A549 (cell line): ENCODE data around the gene CACNA1I.

Experiments
- EHMT2 ChIP-seq: fragments of 200-600 bp; sonication (generic); IDR thresholded peaks from 2 replicates; pipeline ENCODE4 v1.6.1; 2016; ENCODE audit warnings: antibody characterized with exemption, low read depth, mild to moderate bottlenecking, moderate library complexity
- POLR2A ChIP-seq: IDR thresholded peaks from 2 replicates; pipeline ENCODE4 v1.6.1; 2012; ENCODE audit warnings: mild to moderate bottlenecking, low read length

DNA sequence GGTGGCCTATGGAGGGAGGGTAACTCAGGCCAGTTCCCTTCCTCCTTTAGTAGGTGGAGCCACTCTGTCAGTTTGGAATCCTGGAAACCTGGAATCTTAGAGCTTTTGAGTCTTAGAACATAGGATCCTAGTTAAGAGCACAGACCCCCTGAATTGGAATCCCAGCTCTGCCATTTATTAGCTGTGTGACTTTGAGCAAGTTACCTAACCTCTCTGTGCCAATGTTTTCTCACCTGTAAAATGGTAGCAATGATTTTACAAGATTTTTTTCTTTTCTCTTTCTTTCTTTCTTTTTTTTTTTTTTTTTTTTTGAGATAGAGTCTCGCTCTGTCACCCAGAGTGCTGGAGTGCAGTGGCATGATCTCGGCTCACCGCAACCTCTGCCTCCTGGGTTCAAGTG is 17.1 kb upstream of the CACNA1I start:
- no peak for TF ChIP-seq EHMT2
- no peak for TF ChIP-seq POLR2A
